ENCODE results near the gene SNPH.

SNPH gene

GRCh38 chr20:1345756-1346093 lies 79.6 kb downstream of the SNPH start:
- Histone ChIP-seq H3K4me1 (ENCODE audit: control insufficient read depth, insufficient read depth, low read length) (no peaks in the 10 kb centered on the region), H3K36me3 (ENCODE audit: control insufficient read depth in 2 of 2, insufficient read depth in 1 of 2, low read length in 2 of 2) (peaks cover 0 to 10% of the 10 kb centered on the region in 2 experiments; a peak in 2 of 3 replicates), H3K27ac (ENCODE audit: extremely low read depth, low read depth, low read length) (no peak overlapping the region), H3K4me3 (ENCODE audit: low read depth, low read length) (no peak overlapping the region), H3K9me3 (ENCODE audit: control insufficient read depth, insufficient read depth, low read depth, low read length) (no peaks in the 10 kb centered on the region; the same call in 1 of the 2 replicates)
- POLR2A ChIA-PET: interaction anchor here (0.6 kb wide), 1 partner anchor 1006 kb away, joined by 4 read pairs; no protein-coding TSS in a partner anchor
- TF ChIP-seq GLI4 (tag by site-specific recombination; IDR thresholded peaks at IDR 0.05) (no peak), ZNF324 (tag by site-specific recombination; IDR thresholded peaks at IDR 0.05) (no peak), SETDB1 (IDR thresholded peaks at IDR 0.05; ENCODE audit: insufficient read length, low read length) (no peak), ZFP37 (tag by site-specific recombination; IDR thresholded peaks at IDR 0.05) (no peak), ZNF670 (tag by site-specific recombination; IDR thresholded peaks at IDR 0.05; ENCODE audit: low read depth) (no peak), PRDM1 (tag by site-specific recombination; IDR thresholded peaks at IDR 0.05) (no peak), ZNF549 (tag by site-specific recombination; IDR thresholded peaks at IDR 0.05) (no peak), HOXC10 (CRISPR knock-in tag; IDR thresholded peaks at IDR 0.05) (no peak)
- TF ChIP-seq, protein P1, sequence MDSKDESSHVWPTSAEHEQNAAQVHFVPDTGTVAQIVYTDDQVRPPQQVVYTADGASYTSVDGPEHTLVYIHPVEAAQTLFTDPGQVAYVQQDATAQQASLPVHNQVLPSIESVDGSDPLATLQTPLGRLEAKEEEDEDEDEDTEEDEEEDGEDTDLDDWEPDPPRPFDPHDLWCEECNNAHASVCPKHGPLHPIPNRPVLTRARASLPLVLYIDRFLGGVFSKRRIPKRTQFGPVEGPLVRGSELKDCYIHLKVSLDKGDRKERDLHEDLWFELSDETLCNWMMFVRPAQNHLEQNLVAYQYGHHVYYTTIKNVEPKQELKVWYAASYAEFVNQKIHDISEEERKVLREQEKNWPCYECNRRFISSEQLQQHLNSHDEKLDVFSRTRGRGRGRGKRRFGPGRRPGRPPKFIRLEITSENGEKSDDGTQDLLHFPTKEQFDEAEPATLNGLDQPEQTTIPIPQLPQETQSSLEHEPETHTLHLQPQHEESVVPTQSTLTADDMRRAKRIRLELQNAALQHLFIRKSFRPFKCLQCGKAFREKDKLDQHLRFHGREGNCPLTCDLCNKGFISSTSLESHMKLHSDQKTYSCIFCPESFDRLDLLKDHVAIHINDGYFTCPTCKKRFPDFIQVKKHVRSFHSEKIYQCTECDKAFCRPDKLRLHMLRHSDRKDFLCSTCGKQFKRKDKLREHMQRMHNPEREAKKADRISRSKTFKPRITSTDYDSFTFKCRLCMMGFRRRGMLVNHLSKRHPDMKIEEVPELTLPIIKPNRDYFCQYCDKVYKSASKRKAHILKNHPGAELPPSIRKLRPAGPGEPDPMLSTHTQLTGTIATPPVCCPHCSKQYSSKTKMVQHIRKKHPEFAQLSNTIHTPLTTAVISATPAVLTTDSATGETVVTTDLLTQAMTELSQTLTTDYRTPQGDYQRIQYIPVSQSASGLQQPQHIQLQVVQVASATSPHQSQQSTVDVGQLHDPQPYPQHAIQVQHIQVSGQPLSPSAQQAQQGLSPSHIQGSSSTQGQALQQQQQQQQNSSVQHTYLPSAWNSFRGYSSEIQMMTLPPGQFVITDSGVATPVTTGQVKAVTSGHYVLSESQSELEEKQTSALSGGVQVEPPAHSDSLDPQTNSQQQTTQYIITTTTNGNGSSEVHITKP (tag by site-specific recombination; IDR thresholded peaks at IDR 0.05): no peak
- TF ChIP-seq, protein P2, sequence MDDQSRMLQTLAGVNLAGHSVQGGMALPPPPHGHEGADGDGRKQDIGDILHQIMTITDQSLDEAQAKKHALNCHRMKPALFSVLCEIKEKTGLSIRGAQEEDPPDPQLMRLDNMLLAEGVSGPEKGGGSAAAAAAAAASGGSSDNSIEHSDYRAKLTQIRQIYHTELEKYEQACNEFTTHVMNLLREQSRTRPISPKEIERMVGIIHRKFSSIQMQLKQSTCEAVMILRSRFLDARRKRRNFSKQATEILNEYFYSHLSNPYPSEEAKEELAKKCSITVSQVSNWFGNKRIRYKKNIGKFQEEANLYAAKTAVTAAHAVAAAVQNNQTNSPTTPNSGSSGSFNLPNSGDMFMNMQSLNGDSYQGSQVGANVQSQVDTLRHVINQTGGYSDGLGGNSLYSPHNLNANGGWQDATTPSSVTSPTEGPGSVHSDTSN (CRISPR knock-in tag; IDR thresholded peaks at IDR 0.05): no peak
- CTCF ChIA-PET: interaction anchor here (0.6 to 1.3 kb wide), 3 partner anchors 9 to 454 kb away, joined by 3 to 4 read pairs (median 3); no protein-coding TSS in a partner anchor

DNA sequence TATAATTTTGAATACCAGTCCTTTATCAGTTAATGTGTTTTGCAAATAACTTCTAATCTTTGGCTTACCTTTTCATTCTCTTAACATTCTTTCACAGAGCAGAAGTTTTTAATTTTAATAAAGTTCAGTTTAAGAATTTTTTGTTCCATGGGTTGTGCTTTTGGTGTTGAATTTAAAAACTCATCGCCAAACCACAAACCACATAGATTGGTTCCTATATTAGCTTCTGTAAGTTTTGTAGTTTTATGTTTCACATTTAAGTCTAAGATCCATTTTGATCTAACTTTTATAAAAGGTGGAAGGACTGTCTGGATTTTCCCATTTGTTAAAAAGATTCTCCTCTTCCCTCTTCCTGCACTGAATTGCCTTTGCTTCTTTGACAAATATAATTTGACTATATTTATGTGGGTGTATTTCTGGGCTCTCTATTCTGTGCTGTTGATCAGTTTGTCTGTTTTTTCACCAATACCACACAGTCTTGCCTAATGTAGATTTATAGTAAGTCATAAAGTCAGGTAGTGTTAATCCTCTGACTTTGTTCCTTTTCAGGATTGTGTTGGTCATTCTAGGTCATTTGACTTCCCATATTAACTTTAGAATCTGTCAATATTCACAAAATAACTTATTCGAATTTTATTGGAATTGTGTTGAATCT lies 80.3 kb downstream of the SNPH start:
- H3K4me1 ChIP-seq (ENCODE audit: control insufficient read depth, insufficient read depth, low read length): no peaks in the 10 kb centered on the region
- ChIA-PET POLR2A (no interaction called here), CTCF (interaction anchor here (1.3 kb wide), 1 partner anchor 453 kb away, joined by 4 read pairs; no protein-coding TSS in a partner anchor)
- H3K36me3 ChIP-seq (ENCODE audit: control insufficient read depth in 2 of 2, insufficient read depth in 1 of 2, low read length in 2 of 2): peaks cover 0 to 15% of the 10 kb centered on the region in 2 experiments; a peak in 2 of 3 replicates
- no peak overlapping the region for H3K4me3 ChIP-seq (ENCODE audit: low read depth, low read length)
- H3K27ac ChIP-seq (ENCODE audit: extremely low read depth, low read depth, low read length): no peak overlapping the region
- no peaks in the 10 kb centered on the region; the same call in 1 of the 2 replicates for H3K9me3 ChIP-seq (ENCODE audit: control insufficient read depth, insufficient read depth, low read depth, low read length)
- TF ChIP-seq, protein P3, sequence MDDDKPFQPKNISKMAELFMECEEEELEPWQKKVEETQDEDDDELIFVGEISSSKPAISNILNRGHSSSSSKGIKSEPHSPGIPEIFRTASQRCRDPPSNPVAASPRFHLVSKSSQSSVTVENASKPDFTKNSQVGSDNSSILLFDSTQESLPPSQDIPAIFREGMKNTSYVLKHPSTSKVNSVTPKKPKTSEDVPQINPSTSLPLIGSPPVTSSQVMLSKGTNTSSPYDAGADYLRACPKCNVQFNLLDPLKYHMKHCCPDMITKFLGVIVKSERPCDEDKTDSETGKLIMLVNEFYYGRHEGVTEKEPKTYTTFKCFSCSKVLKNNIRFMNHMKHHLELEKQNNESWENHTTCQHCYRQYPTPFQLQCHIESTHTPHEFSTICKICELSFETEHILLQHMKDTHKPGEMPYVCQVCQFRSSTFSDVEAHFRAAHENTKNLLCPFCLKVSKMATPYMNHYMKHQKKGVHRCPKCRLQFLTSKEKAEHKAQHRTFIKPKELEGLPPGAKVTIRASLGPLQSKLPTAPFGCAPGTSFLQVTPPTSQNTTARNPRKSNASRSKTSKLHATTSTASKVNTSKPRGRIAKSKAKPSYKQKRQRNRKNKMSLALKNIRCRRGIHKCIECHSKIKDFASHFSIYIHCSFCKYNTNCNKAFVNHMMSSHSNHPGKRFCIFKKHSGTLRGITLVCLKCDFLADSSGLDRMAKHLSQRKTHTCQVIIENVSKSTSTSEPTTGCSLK (tag by site-specific recombination; IDR thresholded peaks at IDR 0.05): no peak
- TF ChIP-seq HOXD13 (CRISPR knock-in tag; IDR thresholded peaks at IDR 0.05; ENCODE audit: borderline replicate concordance) (no peak), ZNF521 (tag by site-specific recombination; IDR thresholded peaks at IDR 0.05) (no peak), ZNF157 (tag by site-specific recombination; IDR thresholded peaks at IDR 0.05) (no peak), ZNF600 (tag by site-specific recombination; IDR thresholded peaks at IDR 0.05) (no peak), SP2 (tag by site-specific recombination; IDR thresholded peaks at IDR 0.05) (no peak), ZNF580 (tag by site-specific recombination; IDR thresholded peaks at IDR 0.05) (no peak), PRDM1 (tag by site-specific recombination; IDR thresholded peaks at IDR 0.05) (no peak)
- TF ChIP-seq, protein P4, sequence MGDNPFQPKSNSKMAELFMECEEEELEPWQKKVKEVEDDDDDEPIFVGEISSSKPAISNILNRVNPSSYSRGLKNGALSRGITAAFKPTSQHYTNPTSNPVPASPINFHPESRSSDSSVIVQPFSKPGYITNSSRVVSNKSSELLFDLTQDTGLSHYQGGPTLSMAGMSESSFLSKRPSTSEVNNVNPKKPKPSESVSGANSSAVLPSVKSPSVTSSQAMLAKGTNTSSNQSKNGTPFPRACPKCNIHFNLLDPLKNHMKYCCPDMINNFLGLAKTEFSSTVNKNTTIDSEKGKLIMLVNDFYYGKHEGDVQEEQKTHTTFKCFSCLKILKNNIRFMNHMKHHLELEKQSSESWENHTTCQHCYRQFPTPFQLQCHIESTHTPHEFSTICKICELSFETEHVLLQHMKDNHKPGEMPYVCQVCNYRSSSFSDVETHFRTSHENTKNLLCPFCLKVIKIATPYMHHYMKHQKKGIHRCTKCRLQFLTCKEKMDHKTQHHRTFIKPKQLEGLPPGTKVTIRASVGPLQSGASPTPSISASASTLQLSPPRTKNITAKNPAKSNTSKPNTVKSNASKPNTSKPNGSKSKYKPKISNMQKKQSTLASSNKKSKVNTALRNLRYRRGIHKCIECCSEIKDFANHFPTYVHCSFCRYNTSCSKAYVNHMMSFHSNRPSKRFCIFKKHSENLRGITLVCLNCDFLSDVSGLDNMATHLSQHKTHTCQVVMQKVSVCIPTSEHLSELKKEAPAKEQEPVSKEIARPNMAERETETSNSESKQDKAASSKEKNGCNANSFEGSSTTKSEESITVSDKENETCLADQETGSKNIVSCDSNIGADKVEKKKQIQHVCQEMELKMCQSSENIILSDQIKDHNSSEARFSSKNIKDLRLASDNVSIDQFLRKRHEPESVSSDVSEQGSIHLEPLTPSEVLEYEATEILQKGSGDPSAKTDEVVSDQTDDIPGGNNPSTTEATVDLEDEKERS (tag by site-specific recombination; IDR thresholded peaks at IDR 0.05): no peak
- TF ChIP-seq, protein P5, sequence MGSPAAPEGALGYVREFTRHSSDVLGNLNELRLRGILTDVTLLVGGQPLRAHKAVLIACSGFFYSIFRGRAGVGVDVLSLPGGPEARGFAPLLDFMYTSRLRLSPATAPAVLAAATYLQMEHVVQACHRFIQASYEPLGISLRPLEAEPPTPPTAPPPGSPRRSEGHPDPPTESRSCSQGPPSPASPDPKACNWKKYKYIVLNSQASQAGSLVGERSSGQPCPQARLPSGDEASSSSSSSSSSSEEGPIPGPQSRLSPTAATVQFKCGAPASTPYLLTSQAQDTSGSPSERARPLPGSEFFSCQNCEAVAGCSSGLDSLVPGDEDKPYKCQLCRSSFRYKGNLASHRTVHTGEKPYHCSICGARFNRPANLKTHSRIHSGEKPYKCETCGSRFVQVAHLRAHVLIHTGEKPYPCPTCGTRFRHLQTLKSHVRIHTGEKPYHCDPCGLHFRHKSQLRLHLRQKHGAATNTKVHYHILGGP (tag by site-specific recombination; IDR thresholded peaks at IDR 0.05): no peak
- TF ChIP-seq, protein P6, sequence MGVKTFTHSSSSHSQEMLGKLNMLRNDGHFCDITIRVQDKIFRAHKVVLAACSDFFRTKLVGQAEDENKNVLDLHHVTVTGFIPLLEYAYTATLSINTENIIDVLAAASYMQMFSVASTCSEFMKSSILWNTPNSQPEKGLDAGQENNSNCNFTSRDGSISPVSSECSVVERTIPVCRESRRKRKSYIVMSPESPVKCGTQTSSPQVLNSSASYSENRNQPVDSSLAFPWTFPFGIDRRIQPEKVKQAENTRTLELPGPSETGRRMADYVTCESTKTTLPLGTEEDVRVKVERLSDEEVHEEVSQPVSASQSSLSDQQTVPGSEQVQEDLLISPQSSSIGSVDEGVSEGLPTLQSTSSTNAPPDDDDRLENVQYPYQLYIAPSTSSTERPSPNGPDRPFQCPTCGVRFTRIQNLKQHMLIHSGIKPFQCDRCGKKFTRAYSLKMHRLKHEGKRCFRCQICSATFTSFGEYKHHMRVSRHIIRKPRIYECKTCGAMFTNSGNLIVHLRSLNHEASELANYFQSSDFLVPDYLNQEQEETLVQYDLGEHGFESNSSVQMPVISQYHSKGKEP (tag by site-specific recombination; IDR thresholded peaks at IDR 0.05): no peak
